A204.1 (cell line): ENCODE results near the gene FAM219B.
"Not testable (repeated sequence)": the region's sequence is repeated elsewhere in the genome, so short reads cannot be mapped to it uniquely, and the experiment has no call there.

Source experiments
- FAIRE-seq: peaks from 2 replicates; lab custom pipeline; 2012; peaks lifted over from hg19 to GRCh38; lab: Jason Lieb, UNC

The FAM219B gene

GRCh38 chr15:74902295-74903075, 4.2 kb downstream of the FAM219B start:
- FAIRE-seq, result no peak

GRCh38 chr15:74901612-74902063, 5.0 kb downstream of the FAM219B start:
- no peak for FAIRE-seq

GRCh38 chr15:74897300-74897701, 9.3 kb downstream of the FAM219B start:
- FAIRE-seq, result no peak

GRCh38 chr15:74896316-74896715, 10.3 kb downstream of the FAM219B start:
- no peak for FAIRE-seq

GRCh38 chr15:74895830-74896229, 10.8 kb downstream of the FAM219B start:
- FAIRE-seq, result no peak

- not testable (repeated sequence) for FAIRE-seq
Observed at GRCh38 chr15:74894383-74894782, 12.3 kb downstream of the FAM219B start.

GRCh38 chr15:74893627-74894026, 13.0 kb downstream of the FAM219B start:
- no peak for FAIRE-seq

- no peak for FAIRE-seq
Observed at GRCh38 chr15:74892931-74893330, 13.7 kb downstream of the FAM219B start.

- no peak for FAIRE-seq
Observed at GRCh38 chr15:74892313-74892712, 14.3 kb downstream of the FAM219B start.

- no peak for FAIRE-seq
Observed at GRCh38 chr15:74891469-74891868, 15.2 kb downstream of the FAM219B start.

GRCh38 chr15:74890665-74890960, 16.0 kb downstream of the FAM219B start:
- no peak for FAIRE-seq

GRCh38 chr15:74889883-74890664, 16.6 kb downstream of the FAM219B start, which contains the start of gene MPI:
Gene MPI, plus strand, starts transcription at chr15:74890042. Its CDS starts 32 bp downstream, at chr15:74890074.
- no peak for FAIRE-seq

GRCh38 chr15:74889390-74889882, 17.2 kb downstream of the FAM219B start:
- no peak for FAIRE-seq

- no peak for FAIRE-seq
Observed at GRCh38 chr15:74888716-74889115, 17.9 kb downstream of the FAM219B start.

GRCh38 chr15:74887537-74888193, 19.0 kb downstream of the FAM219B start:
- FAIRE-seq, result not testable (repeated sequence)

GRCh38 chr15:74885461-74885860, 21.2 kb downstream of the FAM219B start:
- FAIRE-seq, result no peak

GRCh38 chr15:74884428-74885223, 22.0 kb downstream of the FAM219B start:
- no peak for FAIRE-seq

GRCh38 chr15:74882528-74882927, 24.1 kb downstream of the FAM219B start:
- no peak for FAIRE-seq

GRCh38 chr15:74878273-74878672, 28.4 kb downstream of the FAM219B start:
- FAIRE-seq, result no peak

- no peak for FAIRE-seq
Observed at GRCh38 chr15:74873756-74874424, 32.8 kb downstream of the FAM219B start.

- no peak for FAIRE-seq
Observed at GRCh38 chr15:74873036-74873755, 33.5 kb downstream of the FAM219B start, which contains the start of gene SCAMP2. Gene SCAMP2, minus strand, starts transcription at chr15:74873365. Its CDS starts 110 bp downstream, at chr15:74873255.
